IPS-20b (cell line): ENCODE data around the gene FOXO4.

ENCODE experiments used
- H3K27ac ChIP-seq: one replicate; pipeline ENCODE4 v1.5.1; 2013; ENCODE audit warnings: low read length
- H3K27me3 ChIP-seq: 2 replicates; pipeline ENCODE4 v1.6.1; 2013; ENCODE audit warnings: mild to moderate bottlenecking, low read length, inconsistent platforms; ENCODE audit not compliant: insufficient read depth
- H3K36me3 ChIP-seq: 2 replicates; pipeline ENCODE4 v1.6.1; 2013; ENCODE audit warnings: low read depth, mild to moderate bottlenecking, inconsistent platforms, low read length, moderate library complexity; ENCODE audit not compliant: insufficient read depth
- H3K4me1 ChIP-seq: 2 replicates; pipeline ENCODE4 v1.6.1; 2013; ENCODE audit warnings: mild to moderate bottlenecking, control low read depth, inconsistent platforms, low read length, moderate library complexity; ENCODE audit not compliant: insufficient read depth
- H3K4me3 ChIP-seq: 2 replicates; pipeline ENCODE4 v1.5.1; 2013; ENCODE audit warnings: mild to moderate bottlenecking, low read length, inconsistent platforms
- H3K9ac ChIP-seq: 2 replicates; pipeline ENCODE4 v1.6.1; 2013; ENCODE audit warnings: low read depth, mild to moderate bottlenecking, inconsistent platforms, low read length, moderate library complexity
- H3K9me3 ChIP-seq: 2 replicates; pipeline ENCODE4 v1.6.1; 2013; ENCODE audit warnings: mild to moderate bottlenecking, low read depth, low read length, inconsistent platforms; ENCODE audit not compliant: insufficient read depth

Gene FOXO4

DNA sequence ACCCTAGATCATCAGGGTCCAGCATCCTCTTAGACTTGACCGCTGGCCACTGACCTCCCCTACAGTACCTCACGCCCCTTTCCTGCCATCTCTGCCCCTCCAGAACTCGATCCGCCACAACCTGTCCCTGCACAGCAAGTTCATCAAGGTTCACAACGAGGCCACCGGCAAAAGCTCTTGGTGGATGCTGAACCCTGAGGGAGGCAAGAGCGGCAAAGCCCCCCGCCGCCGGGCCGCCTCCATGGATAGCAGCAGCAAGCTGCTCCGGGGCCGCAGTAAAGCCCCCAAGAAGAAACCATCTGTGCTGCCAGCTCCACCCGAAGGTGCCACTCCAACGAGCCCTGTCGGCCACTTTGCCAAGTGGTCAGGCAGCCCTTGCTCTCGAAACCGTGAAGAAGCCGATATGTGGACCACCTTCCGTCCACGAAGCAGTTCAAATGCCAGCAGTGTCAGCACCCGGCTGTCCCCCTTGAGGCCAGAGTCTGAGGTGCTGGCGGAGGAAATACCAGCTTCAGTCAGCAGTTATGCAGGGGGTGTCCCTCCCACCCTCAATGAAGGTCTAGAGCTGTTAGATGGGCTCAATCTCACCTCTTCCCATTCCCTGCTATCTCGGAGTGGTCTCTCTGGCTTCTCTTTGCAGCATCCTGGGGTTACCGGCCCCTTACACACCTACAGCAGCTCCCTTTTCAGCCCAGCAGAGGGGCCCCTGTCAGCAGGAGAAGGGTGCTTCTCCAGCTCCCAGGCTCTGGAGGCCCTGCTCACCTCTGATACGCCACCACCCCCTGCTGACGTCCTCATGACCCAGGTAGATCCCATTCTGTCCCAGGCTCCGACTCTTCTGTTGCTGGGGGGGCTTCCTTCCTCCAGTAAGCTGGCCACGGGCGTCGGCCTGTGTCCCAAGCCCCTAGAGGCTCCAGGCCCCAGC is 5.2 kb downstream of the FOXO4 start:
- peaks cover 4% of the 10 kb centered on the region; the same call in 1 of the 2 replicates for H3K36me3 ChIP-seq
- no peak overlapping the region for H3K9ac ChIP-seq
- H3K9me3 ChIP-seq, result no peaks in the 10 kb centered on the region
- peak overlapping the region; percentile 56; the same call in 1 of the 2 replicates for H3K4me3 ChIP-seq
- no peak overlapping the region for H3K27ac ChIP-seq
- H3K4me1 ChIP-seq, result peaks cover 35% of the 10 kb centered on the region
- H3K27me3 ChIP-seq, result peaks cover 33% of the 10 kb centered on the region

DNA sequence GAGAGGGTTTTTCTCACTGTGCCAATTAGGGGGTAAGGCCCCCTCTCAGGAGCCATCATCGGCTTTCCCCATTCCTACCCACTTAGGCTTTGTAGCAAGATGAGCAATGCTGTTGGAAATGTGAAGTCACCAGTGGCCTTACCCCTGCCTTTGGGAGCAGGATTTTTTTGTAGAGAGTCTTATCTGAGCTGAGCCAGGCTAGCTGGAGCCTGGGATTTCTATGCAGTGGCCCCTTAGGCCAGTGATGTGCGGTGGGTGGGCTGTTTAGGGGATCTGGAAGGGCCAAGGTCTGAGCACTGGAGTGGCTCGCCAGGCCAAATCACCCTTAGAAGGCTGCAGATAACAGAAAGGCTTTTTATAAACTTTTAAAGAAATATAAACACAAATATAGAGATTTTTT is 6.6 kb downstream of the FOXO4 start:
- Histone ChIP-seq H3K27me3 (peaks cover 27% of the 10 kb centered on the region), H3K9ac (no peak overlapping the region), H3K9me3 (no peaks in the 10 kb centered on the region), H3K4me3 (no peak overlapping the region), H3K4me1 (peaks cover 35% of the 10 kb centered on the region), H3K27ac (no peak overlapping the region), H3K36me3 (peaks cover 4% of the 10 kb centered on the region; the same call in 1 of the 2 replicates)

DNA sequence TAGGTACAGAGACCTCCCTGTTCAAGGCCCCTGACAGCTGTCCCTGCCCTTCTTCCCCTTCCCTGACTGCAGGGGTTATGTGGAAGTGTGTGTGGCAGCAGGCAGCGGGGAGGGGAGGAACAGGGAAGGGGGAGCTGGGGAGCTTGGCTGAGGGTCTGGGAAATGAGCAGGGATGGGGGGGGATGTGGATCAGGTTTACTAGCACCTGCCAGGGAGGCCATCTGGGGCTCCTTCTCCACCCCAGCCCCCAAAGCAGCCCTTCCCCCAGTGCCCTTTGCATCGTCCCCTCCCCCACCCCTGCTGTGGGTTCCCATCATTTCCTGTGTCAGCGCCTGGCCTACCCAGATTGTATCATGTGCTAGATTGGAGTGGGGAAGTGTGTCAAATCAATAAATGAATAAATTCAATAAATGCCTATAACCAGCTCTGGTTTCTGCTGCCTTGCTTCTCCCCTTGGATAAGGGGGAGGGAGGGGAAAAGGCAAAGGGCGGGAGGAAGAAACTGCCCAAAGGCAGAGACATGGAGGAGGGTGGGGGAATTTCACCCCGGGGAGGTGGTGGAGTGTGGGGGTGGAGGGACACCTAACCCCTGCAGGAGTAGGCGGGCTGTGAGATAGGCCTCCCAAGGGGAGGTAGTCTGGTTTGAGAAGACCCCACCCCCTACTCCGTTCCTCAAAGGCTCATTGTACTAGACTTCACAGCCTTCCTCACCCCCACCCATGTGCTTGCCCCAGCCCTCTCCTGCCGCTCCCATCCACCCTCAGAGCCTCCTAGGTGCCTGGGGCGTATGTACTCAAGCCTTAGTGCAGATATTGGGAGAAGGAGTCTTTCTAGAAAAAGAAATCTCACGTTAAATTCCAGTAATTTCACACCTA is 7.7 kb downstream of the FOXO4 start:
- peaks cover 25% of the 10 kb centered on the region for H3K27me3 ChIP-seq
- no peaks in the 10 kb centered on the region for H3K9me3 ChIP-seq
- H3K27ac ChIP-seq, result peak overlapping the region; percentile 81
- peaks cover 4% of the 10 kb centered on the region; the same call in 1 of the 2 replicates for H3K36me3 ChIP-seq
- peaks cover 34% of the 10 kb centered on the region for H3K4me1 ChIP-seq
- peak overlapping the region; percentile 70; the same call in 1 of the 2 replicates for H3K9ac ChIP-seq
- peak overlapping the region; percentile 58 for H3K4me3 ChIP-seq

DNA sequence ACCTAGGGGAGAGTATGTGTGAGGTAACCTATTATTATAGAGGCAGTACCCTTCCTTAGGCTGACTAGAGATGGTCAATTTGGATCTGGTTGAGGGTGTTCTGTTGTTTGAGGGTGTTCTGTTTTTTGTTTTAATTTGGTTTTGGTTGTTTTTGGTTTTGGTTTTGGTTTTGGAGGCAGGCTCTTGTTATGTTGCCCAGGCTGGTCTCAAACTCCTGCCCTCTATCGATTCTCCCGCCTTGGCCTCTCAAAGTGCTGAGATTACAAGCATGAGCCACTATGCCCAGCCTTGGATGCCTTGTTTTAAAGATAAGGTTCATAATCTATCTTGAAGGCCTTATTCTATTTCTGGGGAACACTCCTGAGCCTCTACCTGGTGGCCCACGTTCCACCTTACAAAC is 10.0 kb downstream of the FOXO4 start:
- Histone ChIP-seq H3K4me3 (no peak overlapping the region), H3K9me3 (no peaks in the 10 kb centered on the region), H3K27me3 (peaks cover 40% of the 10 kb centered on the region), H3K27ac (no peak overlapping the region), H3K36me3 (peaks cover 4% of the 10 kb centered on the region; the same call in 1 of the 2 replicates), H3K4me1 (peaks cover 22% of the 10 kb centered on the region), H3K9ac (no peak overlapping the region)

DNA sequence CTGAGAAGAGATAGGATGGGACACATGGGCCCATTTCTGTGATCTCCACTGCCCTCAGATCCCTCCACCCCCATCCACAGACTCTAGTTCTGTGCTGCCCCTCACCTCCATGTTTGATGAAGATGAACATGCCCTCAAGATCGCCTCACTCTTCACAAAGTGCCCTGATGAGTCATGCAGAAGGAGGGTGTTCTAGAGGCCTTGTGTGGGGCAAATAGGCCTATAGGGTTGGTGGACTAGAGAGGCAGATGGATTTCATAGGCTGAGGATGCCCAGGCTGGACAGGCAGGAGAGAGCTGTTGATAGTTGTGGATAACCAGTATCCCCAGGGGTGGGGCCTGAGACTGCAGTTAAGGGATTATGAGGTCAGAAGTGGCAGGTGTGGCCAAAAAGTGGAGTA is 10.8 kb downstream of the FOXO4 start, which contains the start of gene CXorf65:
Gene CXorf65, minus strand, starts transcription at position 314 of the 400 bp plus-strand sequence. Its CDS starts 184 bp downstream, at position 130.
- no peak within 1 kb of the TSS for H3K27ac ChIP-seq
- H3K9me3 ChIP-seq, result no peaks in the 10 kb centered on the region
- peaks cover 3% of the 10 kb centered on the region; the same call in 1 of the 2 replicates for H3K36me3 ChIP-seq
- peaks cover 22% of the 10 kb centered on the region for H3K4me1 ChIP-seq
- H3K27me3 ChIP-seq, result peaks cover 40% of the 10 kb centered on the region; the same call in 1 of the 2 replicates
- no peak within 1 kb of the TSS for H3K4me3 ChIP-seq
- no peak within 1 kb of the TSS for H3K9ac ChIP-seq

DNA sequence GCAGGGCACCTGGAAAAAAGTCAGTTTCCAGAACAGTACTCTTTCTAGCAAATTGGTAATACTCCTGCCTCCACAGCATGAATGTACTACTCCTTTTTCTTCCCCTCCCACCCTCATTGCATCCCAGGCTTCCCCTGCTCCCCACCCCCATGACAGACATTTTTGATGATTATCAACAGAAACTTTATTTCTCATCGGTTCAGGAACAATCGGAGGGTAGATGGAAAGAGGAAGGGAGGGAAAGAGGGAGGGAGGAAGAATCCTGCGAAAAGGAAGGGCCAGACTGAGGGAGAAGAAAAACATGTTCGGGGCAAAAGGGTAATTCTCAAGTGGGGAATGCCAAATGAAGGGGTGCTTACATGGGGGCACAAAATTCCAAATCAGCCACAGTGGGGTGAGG is 11.6 kb downstream of the FOXO4 start:
- no peak overlapping the region for H3K27ac ChIP-seq
- H3K4me3 ChIP-seq, result no peak overlapping the region
- no peaks in the 10 kb centered on the region for H3K9me3 ChIP-seq
- no peaks in the 10 kb centered on the region for H3K36me3 ChIP-seq
- peaks cover 45% of the 10 kb centered on the region; the same call in 1 of the 2 replicates for H3K27me3 ChIP-seq
- H3K4me1 ChIP-seq, result peaks cover 16% of the 10 kb centered on the region
- H3K9ac ChIP-seq, result no peak overlapping the region

DNA sequence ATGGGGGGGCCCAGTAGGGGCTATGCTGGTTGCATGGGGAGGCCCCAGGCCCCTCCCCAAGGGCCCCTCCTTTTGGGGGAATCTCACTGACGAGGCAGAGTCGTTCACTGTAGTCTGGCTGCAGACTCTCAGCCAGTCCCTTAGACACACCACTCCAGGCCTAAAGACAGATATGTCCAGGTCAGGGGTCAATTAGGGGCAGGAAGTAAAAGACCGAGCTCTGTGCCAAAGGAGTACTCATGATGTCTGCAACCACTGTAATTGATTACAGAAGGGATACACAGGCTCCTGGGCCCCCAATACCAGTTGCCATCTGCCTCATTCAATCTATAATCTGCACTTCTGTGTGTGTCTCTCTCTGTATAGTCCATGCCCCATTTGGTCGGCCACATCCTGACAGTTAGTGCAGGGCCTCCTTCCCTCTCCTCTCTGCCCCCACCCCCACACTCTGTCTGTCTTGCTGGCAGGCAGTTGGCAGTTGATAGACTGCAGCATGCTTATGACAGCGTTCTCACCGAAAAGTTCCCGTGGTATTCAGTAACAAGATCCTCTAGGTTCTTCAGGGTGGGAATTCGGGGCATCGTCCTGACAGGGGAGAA is 12.2 kb downstream of the FOXO4 start:
- Histone ChIP-seq H3K9me3 (no peaks in the 10 kb centered on the region), H3K4me3 (no peak overlapping the region), H3K36me3 (no peaks in the 10 kb centered on the region), H3K27me3 (peaks cover 51% of the 10 kb centered on the region; the same call in 1 of the 2 replicates), H3K4me1 (peaks cover 11% of the 10 kb centered on the region), H3K9ac (no peak overlapping the region), H3K27ac (no peak overlapping the region)

DNA sequence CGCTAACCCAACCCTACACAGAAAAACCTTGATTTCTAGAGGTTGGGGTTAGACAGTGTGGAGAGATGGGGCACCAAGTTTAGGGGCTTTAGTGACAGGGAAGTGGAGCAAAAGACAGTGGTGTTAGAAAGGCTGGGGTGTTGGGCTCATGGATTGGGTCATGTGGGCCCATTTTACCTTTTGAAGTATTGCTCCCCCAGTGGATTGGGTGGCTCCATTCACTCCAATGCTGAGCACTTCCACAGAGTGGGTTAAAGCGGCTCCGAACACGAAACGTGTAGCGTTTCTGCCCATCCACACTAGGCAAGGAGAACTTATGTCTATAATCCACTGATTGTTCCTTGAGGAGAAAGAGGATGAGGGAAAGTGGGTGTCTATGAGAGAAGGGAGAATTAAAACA is 13.4 kb downstream of the FOXO4 start:
- H3K27ac ChIP-seq, result no peak overlapping the region
- H3K4me1 ChIP-seq, result peaks cover 6% of the 10 kb centered on the region
- H3K36me3 ChIP-seq, result no peaks in the 10 kb centered on the region
- H3K9me3 ChIP-seq, result no peaks in the 10 kb centered on the region
- H3K9ac ChIP-seq, result no peak overlapping the region
- peaks cover 60% of the 10 kb centered on the region; the same call in 1 of the 2 replicates for H3K27me3 ChIP-seq
- no peak overlapping the region for H3K4me3 ChIP-seq

DNA sequence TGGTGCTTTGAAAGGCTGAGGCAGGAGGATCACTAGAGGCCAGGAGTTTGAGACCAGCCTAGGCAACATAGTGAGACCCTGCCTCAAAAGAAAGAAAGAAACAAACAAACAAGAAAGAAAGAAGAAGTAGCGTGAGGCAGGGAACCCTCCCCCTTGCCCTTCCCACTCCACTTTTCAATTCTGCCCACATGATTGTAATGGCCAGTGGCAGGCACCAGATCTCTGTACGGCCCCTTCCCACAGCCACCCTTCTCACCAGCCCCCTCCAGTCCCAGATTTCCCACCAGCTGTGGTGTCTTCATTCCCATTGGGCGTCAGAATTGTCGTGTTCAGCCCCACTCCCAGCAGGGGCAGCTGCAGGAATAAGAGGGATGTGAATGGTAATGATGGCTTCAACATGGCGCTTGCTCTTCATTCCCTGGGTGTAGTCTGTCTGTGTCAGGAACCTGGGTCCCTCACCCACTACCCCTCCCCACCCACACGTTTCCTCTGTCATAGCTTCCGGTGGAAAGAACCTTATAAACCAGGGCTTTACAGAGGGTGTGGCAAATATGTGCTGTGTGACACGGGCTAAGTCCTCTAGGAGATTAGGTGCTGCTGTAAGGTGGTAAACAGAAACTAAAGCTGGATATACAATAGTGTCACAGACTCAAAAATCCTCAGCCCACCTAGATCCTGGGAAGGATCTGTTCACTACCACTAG is 15.6 kb downstream of the FOXO4 start, which contains the start of gene IL2RG:
Gene IL2RG, minus strand, starts transcription at position 437 of the 703 bp plus-strand sequence. Its CDS starts 38 bp downstream, at position 399.
- no peaks in the 10 kb centered on the region for H3K36me3 ChIP-seq
- H3K9ac ChIP-seq, result no peak within 1 kb of the TSS
- H3K27me3 ChIP-seq, result peaks cover 69% of the 10 kb centered on the region; the same call in 1 of the 2 replicates
- H3K4me1 ChIP-seq, result no peaks in the 10 kb centered on the region
- no peak within 1 kb of the TSS for H3K27ac ChIP-seq
- no peak within 1 kb of the TSS for H3K4me3 ChIP-seq
- no peaks in the 10 kb centered on the region for H3K9me3 ChIP-seq

DNA sequence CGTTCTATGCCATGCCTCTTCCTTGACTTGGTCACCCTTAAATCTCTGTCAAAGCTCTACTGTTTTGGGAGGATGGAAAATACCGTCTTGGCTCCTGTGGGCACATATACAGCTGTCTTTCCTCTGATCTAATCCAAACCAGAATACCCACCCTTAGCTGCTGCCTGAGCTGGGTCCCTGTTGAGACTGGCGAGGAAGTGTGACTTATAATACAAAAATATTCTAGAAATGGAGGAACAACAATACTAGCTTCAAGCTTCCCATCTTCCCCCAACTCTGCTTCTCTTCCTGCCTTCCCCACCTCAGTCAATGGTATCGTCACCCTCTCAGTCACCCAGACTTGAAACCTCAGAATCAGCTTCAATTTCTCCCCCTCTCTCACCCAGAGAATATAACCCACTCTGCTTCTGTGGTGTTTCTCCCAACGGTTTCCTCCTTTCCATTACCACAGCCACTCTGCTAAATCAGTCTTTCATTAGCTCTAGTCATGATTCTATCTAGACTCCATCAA is 16.3 kb downstream of the FOXO4 start:
- Histone ChIP-seq H3K9ac (no peak overlapping the region), H3K4me1 (no peaks in the 10 kb centered on the region), H3K27me3 (peaks cover 68% of the 10 kb centered on the region; the same call in 1 of the 2 replicates), H3K36me3 (no peaks in the 10 kb centered on the region), H3K4me3 (no peak overlapping the region), H3K9me3 (no peaks in the 10 kb centered on the region), H3K27ac (no peak overlapping the region)
